ENCODE measurements around the gene PTPN11.

DNA sequence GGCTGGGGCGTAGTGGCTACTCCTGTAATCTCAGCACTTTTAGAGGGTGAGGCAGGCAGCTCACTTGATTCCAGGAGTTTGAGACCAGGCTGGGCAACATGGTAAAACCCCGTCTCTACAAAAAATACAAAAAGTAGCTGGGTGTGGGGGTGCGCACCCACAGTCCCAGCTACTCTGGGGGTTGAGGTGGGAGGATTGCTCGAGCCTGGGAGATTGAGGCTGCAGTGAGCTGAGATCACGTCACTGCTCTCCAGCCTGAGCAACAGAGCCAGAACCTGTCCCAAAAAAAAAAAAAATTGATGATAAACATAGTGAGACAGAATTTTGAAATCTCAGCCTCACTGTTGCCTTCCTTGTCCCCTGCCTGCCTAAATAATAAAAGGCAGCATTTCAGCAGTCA lies 40.0 kb downstream of the PTPN11 start:
- TF ChIP-seq RAD21 (IDR thresholded peaks at IDR 0.05; ENCODE audit: low read depth) (no peak), CTCF (IDR thresholded peaks at IDR 0.05 in 2 of 3, conservative IDR thresholded peaks at IDR 0.05 in 1 of 3; ENCODE audit: borderline replicate concordance in 1 of 3, insufficient read depth in 1 of 3, low read depth in 2 of 3, low read length in 2 of 3) (no peak), ZNF274 (IDR thresholded peaks at IDR 0.05; ENCODE audit: low read depth, low read length) (no peak), EGR1 (IDR thresholded peaks at IDR 0.05; ENCODE audit: low read depth) (no peak), EZH2phosphoT487 (IDR thresholded peaks at IDR 0.05; ENCODE audit: borderline replicate concordance) (no peak), YY1 (IDR thresholded peaks at IDR 0.05; ENCODE audit: extremely low read depth, insufficient replicate concordance, low read depth, low read length) (no peak), POLR2A (IDR thresholded peaks at IDR 0.05; ENCODE audit: borderline replicate concordance, extremely low read depth, insufficient read depth, insufficient read length) (no peak), REST (IDR thresholded peaks at IDR 0.05; ENCODE audit: low read depth) (no peak), ELF1 (IDR thresholded peaks at IDR 0.05; ENCODE audit: borderline replicate concordance, low read depth) (no peak), SIN3A (IDR thresholded peaks at IDR 0.05; ENCODE audit: low read depth) (no peak), CEBPB (IDR thresholded peaks at IDR 0.05; ENCODE audit: low read depth) (no peak)
- TF ChIP-seq, protein P1, sequence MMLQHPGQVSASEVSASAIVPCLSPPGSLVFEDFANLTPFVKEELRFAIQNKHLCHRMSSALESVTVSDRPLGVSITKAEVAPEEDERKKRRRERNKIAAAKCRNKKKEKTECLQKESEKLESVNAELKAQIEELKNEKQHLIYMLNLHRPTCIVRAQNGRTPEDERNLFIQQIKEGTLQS (IDR thresholded peaks at IDR 0.05): no peak
- TF ChIP-seq, protein P2, sequence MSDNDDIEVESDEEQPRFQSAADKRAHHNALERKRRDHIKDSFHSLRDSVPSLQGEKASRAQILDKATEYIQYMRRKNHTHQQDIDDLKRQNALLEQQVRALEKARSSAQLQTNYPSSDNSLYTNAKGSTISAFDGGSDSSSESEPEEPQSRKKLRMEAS (IDR thresholded peaks at IDR 0.05): no peak

All from HCT116 (cell line).